K562 (cell line): ENCODE results near the gene NEDD8. TPM values are rescaled to one million over a fixed set of nuclear protein-coding genes. Genes with fewer than 3 reads are reported as not detected.

Experiments used
- CEBPB ChIP-seq: fragments of 450-650 bp; IDR thresholded peaks from 2 replicates; pipeline ENCODE4 v1.6.1; 2016; ENCODE audit warnings: missing genetic modification characterization, missing compliant biosample characterization
- CTBP1 ChIP-seq: fragments of 450-650 bp; IDR thresholded peaks from 2 replicates; pipeline ENCODE4 v1.6.1; 2016; ENCODE audit warnings: borderline replicate concordance
- DDX20 ChIP-seq: fragments of 450-650 bp; IDR thresholded peaks from 2 replicates; pipeline ENCODE4 v1.6.1; 2016; ENCODE audit warnings: missing genetic modification characterization, low read depth, mild to moderate bottlenecking, missing compliant biosample characterization, moderate library complexity
- ERF ChIP-seq: fragments of 450-650 bp; formaldehyde crosslinking; IDR thresholded peaks from 2 replicates; pipeline ENCODE4 v1.4.0; 2020; ENCODE audit warnings: mild to moderate bottlenecking, mixed read lengths
- HIVEP1 ChIP-seq: fragments of 250-450 bp; sonication (Bioruptor Pico); IDR thresholded peaks from 2 replicates; pipeline ENCODE4 v1.4.0; 2020; ENCODE audit warnings: mild to moderate bottlenecking
- KLF1 ChIP-seq: fragments of 450-650 bp; IDR thresholded peaks from 2 replicates; pipeline ENCODE4 v1.6.1; 2016; ENCODE audit warnings: missing genetic modification characterization, missing compliant biosample characterization
- NFIX ChIP-seq: fragments of 250-450 bp; sonication (Bioruptor Pico); IDR thresholded peaks from 2 replicates; pipeline ENCODE4 v1.4.0; 2020; ENCODE audit warnings: low read depth, mild to moderate bottlenecking, moderate library complexity
- NONO ChIP-seq, 2 experiments: fragments of 200-400 bp in 1 of 2; fragments of 450-650 bp in 1 of 2; formaldehyde crosslinking in 1 of 2; IDR thresholded peaks; 2 replicates each; pipeline ENCODE4 v1.6.1; 2017; ENCODE audit warnings: low read depth in 2 of 2, mild to moderate bottlenecking in 2 of 2, moderate library complexity in 2 of 2, low read length in 1 of 2
- RBM15 ChIP-seq: fragments of 200-400 bp; formaldehyde crosslinking; IDR thresholded peaks from 2 replicates; pipeline ENCODE4 v1.6.1; 2018; ENCODE audit warnings: mild to moderate bottlenecking, low read length, moderate library complexity; ENCODE audit not compliant: insufficient read depth
- SETDB1 ChIP-seq: IDR thresholded peaks from one replicate; pipeline ENCODE4 v1.6.1; 2012; ENCODE audit warnings: low read length, control low read depth, inconsistent platforms
- TGIF2 ChIP-seq: sonication (generic); formaldehyde crosslinking; IDR thresholded peaks from 2 replicates; pipeline ENCODE4 v1.8.1; 2022; ENCODE audit warnings: mild to moderate bottlenecking, missing genetic modification reagents, moderate library complexity
- polyA plus RNA-seq, 8 experiments: library from polyadenylated mRNA; depleted of rRNA in 4 of 8; stranded (reverse) in 5 of 8; unstranded in 3 of 8; fragments of >200 nt; fragmentation: Nextera tagmentation in 2 of 8; fragmentation: Illumina TruSeq in 1 of 8; extraction: Ambion mirVana in 2 of 8; extraction: Trizol in 1 of 8; gene quantifications; 2 replicates each; pipeline versions ENCODE4 v1.2.1 to v1.2.3, GENCODE V29; 2011 to 2014; ENCODE audit warnings: inconsistent platforms in 1 of 8, missing spikeins in 1 of 8
- total RNA-seq, 7 experiments: library from RNA; depleted of rRNA in 6 of 7; stranded (reverse); fragments of >200 nt in 6 of 7; fragmentation: Illumina TruSeq in 2 of 7; extraction: Trizol in 2 of 7; gene quantifications; 2 replicates each; pipeline versions ENCODE4 v1.2.1 to v1.2.3, GENCODE V29; 2011 to 2021; ENCODE audit warnings: low replicate concordance in 1 of 7
- TF ChIP-seq, protein P1 (sequence below): fragments of 250-450 bp; sonication (Bioruptor Pico); IDR thresholded peaks from 2 replicates; pipeline ENCODE4 v1.5.0; 2021; ENCODE audit warnings: mild to moderate bottlenecking, borderline replicate concordance
- TF ChIP-seq, protein P2 (sequence below): fragments of 200-800 bp; sonication (Bioruptor generic); IDR thresholded peaks from 2 replicates; pipeline ENCODE4 v1.6.1; 2017; ENCODE audit warnings: missing genetic modification characterization, missing compliant biosample characterization
- TF ChIP-seq, protein P3 (sequence below), 2 experiments: fragments of 200-800 bp in 1 of 2; sonication (Bioruptor generic) in 1 of 2; sonication (generic) in 1 of 2; formaldehyde crosslinking in 1 of 2; IDR thresholded peaks in 1 of 2; conservative IDR thresholded peaks in 1 of 2; 2 replicates each; pipeline versions ENCODE4 v1.5.0 to v1.6.1; 2016 to 2020; ENCODE audit warnings: missing compliant biosample characterization in 1 of 2, missing genetic modification characterization in 1 of 2, missing genetic modification reagents in 1 of 2
- TF ChIP-seq, protein P4 (sequence below): fragments of 450-650 bp; IDR thresholded peaks from 2 replicates; pipeline ENCODE4 v1.6.1; 2014; ENCODE audit warnings: low read depth, mild to moderate bottlenecking, moderate library complexity, borderline replicate concordance
- TF ChIP-seq, protein P5 (sequence below): fragments of 250-450 bp; sonication (Bioruptor Pico); IDR thresholded peaks from 2 replicates; pipeline ENCODE4 v1.8.0; 2021; ENCODE audit warnings: moderate library complexity, mild to moderate bottlenecking, inconsistent platforms

NEDD8 gene
- total and polyA plus RNA-seq, 9 of the 15 experiments (the other 6 are each of a cell fraction or from before 2014, with no cell fraction given) = 142 to 691 (median 260) TPM

DNA sequence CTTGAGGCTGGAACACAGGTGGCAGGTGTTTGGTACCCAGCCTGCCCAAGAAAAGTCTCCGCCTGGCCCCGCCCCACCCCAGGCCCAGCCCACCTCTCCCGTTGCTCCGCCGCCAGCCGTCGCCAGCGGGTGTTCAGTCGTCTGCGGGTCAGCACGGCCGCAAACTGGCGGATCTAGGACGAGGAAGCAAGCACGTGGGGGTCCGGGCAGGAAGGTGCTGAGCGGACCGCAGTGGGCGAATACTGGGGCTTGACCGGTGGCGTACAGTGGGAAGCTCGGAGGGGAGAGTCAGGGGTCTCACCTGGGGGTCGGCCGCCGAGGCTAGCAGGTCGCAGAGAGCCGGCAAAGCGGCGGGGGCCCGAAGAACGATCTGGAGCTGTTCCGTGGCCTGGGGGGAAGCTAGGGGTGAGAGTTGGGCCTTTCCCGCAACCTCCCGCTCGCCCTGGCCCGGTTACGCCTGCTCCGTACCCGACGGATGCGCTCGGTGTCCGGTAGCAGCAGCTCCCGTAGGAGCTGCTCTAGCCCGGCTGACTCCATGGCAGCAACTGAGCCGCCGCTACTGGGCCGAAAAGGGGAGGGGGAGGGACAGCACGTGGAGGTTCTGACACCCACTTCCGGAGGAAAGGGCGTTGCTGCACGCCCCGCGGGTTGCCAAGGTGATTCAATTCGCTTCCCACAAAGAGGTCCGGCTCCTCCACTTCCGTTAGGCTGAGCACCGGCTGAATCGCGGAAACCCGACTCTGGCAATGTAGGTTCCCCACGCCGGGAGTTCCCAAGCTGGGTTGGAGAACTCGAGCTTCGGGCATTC is 43.7 kb downstream of the NEDD8 start, which contains the start of gene IPO4 (continued):
- TF ChIP-seq, protein P1, sequence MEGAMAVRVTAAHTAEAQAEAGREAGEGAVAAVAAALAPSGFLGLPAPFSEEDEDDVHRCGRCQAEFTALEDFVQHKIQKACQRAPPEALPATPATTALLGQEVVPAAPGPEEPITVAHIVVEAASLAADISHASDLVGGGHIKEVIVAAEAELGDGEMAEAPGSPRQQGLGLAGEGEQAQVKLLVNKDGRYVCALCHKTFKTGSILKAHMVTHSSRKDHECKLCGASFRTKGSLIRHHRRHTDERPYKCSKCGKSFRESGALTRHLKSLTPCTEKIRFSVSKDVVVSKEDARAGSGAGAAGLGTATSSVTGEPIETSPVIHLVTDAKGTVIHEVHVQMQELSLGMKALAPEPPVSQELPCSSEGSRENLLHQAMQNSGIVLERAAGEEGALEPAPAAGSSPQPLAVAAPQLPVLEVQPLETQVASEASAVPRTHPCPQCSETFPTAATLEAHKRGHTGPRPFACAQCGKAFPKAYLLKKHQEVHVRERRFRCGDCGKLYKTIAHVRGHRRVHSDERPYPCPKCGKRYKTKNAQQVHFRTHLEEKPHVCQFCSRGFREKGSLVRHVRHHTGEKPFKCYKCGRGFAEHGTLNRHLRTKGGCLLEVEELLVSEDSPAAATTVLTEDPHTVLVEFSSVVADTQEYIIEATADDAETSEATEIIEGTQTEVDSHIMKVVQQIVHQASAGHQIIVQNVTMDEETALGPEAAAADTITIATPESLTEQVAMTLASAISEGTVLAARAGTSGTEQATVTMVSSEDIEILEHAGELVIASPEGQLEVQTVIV (CRISPR knock-in tag) = no peak
- TF ChIP-seq, protein P2, sequence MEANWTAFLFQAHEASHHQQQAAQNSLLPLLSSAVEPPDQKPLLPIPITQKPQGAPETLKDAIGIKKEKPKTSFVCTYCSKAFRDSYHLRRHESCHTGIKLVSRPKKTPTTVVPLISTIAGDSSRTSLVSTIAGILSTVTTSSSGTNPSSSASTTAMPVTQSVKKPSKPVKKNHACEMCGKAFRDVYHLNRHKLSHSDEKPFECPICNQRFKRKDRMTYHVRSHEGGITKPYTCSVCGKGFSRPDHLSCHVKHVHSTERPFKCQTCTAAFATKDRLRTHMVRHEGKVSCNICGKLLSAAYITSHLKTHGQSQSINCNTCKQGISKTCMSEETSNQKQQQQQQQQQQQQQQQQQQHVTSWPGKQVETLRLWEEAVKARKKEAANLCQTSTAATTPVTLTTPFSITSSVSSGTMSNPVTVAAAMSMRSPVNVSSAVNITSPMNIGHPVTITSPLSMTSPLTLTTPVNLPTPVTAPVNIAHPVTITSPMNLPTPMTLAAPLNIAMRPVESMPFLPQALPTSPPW (CRISPR knock-in tag) = peak; percentile 88
- no peak for TF ChIP-seq CEBPB
- TF ChIP-seq CTBP1 = 0 out of 2 replicates have a peak, but pooled peaks have one; percentile 19
- TF ChIP-seq, protein P3, sequence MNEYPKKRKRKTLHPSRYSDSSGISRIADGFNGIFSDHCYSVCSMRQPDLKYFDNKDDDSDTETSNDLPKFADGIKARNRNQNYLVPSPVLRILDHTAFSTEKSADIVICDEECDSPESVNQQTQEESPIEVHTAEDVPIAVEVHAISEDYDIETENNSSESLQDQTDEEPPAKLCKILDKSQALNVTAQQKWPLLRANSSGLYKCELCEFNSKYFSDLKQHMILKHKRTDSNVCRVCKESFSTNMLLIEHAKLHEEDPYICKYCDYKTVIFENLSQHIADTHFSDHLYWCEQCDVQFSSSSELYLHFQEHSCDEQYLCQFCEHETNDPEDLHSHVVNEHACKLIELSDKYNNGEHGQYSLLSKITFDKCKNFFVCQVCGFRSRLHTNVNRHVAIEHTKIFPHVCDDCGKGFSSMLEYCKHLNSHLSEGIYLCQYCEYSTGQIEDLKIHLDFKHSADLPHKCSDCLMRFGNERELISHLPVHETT (CRISPR knock-in tag; conservative IDR thresholded peaks at IDR 0.05 in 1 of 2, IDR thresholded peaks at IDR 0.05 in 1 of 2) = 0 out of 4 replicates have a peak, but pooled peaks of 1 of the 2 experiments have one; percentile 16
- TF ChIP-seq NFIX (CRISPR knock-in tag) = no peak
- peak in 1 of 2 experiments; percentile 41; a peak in 1 of 4 replicates for TF ChIP-seq NONO (IDR thresholded peaks at IDR 0.05; ENCODE audit: low read depth in 2 of 2, low read length in 1 of 2)
- TF ChIP-seq, protein P4, sequence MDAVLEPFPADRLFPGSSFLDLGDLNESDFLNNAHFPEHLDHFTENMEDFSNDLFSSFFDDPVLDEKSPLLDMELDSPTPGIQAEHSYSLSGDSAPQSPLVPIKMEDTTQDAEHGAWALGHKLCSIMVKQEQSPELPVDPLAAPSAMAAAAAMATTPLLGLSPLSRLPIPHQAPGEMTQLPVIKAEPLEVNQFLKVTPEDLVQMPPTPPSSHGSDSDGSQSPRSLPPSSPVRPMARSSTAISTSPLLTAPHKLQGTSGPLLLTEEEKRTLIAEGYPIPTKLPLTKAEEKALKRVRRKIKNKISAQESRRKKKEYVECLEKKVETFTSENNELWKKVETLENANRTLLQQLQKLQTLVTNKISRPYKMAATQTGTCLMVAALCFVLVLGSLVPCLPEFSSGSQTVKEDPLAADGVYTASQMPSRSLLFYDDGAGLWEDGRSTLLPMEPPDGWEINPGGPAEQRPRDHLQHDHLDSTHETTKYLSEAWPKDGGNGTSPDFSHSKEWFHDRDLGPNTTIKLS = peak; percentile 65; the same call in 1 of the 2 replicates
- 0 out of 2 replicates have a peak, but pooled peaks have one; percentile 49 for TF ChIP-seq HIVEP1
- TF ChIP-seq SETDB1 = no peak
- TF ChIP-seq KLF1 (tag) = peak; percentile 97
- TF ChIP-seq, protein P5, sequence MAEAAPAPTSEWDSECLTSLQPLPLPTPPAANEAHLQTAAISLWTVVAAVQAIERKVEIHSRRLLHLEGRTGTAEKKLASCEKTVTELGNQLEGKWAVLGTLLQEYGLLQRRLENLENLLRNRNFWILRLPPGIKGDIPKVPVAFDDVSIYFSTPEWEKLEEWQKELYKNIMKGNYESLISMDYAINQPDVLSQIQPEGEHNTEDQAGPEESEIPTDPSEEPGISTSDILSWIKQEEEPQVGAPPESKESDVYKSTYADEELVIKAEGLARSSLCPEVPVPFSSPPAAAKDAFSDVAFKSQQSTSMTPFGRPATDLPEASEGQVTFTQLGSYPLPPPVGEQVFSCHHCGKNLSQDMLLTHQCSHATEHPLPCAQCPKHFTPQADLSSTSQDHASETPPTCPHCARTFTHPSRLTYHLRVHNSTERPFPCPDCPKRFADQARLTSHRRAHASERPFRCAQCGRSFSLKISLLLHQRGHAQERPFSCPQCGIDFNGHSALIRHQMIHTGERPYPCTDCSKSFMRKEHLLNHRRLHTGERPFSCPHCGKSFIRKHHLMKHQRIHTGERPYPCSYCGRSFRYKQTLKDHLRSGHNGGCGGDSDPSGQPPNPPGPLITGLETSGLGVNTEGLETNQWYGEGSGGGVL (CRISPR knock-in tag) = no peak
- peak; percentile 76; the same call in 1 of the 2 replicates for TF ChIP-seq TGIF2 (CRISPR knock-in tag)
- no peak for TF ChIP-seq DDX20 (tag)
- TF ChIP-seq RBM15 = no peak
- TF ChIP-seq ERF (CRISPR knock-in tag) = no peak
